ENCODE data around the gene SEMA4C. TPM values are rescaled to one million over a fixed set of nuclear protein-coding genes. Genes with fewer than 3 reads are reported as not detected.

Gene SEMA4C
- total RNA-seq, 2 donors from 2014 or later: 8.3 to 9.6 TPM

Other genes starting within 250 kb of the SEMA4C start
- 10 to 100 TPM; 59.5 to 59.7 TPM for gene KANSL3, start 231.8 kb downstream of the SEMA4C start, total RNA-seq
- gene FER1L5, start 227.3 kb downstream of the SEMA4C start, total RNA-seq: not detected
- 1 to 10 TPM; 8.2 to 8.5 TPM for gene LMAN2L, start 130.0 kb downstream of the SEMA4C start, total RNA-seq
- 1 to 10 TPM; 7.5 to 8.7 TPM for gene CNNM4, start 109.2 kb downstream of the SEMA4C start, total RNA-seq
- 10 to 100 TPM; 17.9 to 22.0 TPM for gene CNNM3, start 53.8 kb downstream of the SEMA4C start, total RNA-seq
- gene ANKRD23, start 26.1 kb downstream of the SEMA4C start, total RNA-seq: 10 to 100 TPM in 1 of 2 donors, 1 to 10 TPM in 1; 6.8 to 11.7 TPM
- gene ANKRD39, start 12.1 kb downstream of the SEMA4C start, total RNA-seq: 10 to 100 TPM; 25.2 to 52.3 TPM
- not detected for gene FAM178B, start 116.5 kb upstream of the SEMA4C start, total RNA-seq
- 10 to 100 TPM; 13.7 to 19.9 TPM for gene FAHD2B, start 224.8 kb upstream of the SEMA4C start, total RNA-seq
- 10 to 100 TPM; 48.7 to 62.2 TPM for gene ANKRD36, start 243.1 kb upstream of the SEMA4C start, total RNA-seq